Tibial nerve (tissue), 4 donors: ENCODE results near the gene DFFA.

Source experiments
- EP300 ChIP-seq, 2 donors: sonication (generic); formaldehyde crosslinking; IDR thresholded peaks; one replicate each; pipeline ENCODE4 v1.6.1; 2017; ENCODE audit warnings: antibody characterized with exemption in 2 of 2, mild to moderate bottlenecking in 1 of 2
- POLR2A ChIP-seq, 2 donors: fragments of 450-650 bp; IDR thresholded peaks; one replicate each; pipeline ENCODE4 v1.6.1; 2017; ENCODE audit warnings: antibody characterized with exemption in 2 of 2, mild to moderate bottlenecking in 2 of 2, moderate library complexity in 2 of 2
- TF ChIP-seq, protein P1 (sequence below), 5 experiments: fragments of 200-600 bp in 3 of 5; fragments of 450-650 bp in 2 of 5; sonication (generic) in 3 of 5; IDR thresholded peaks; one replicate each; pipeline ENCODE4 v1.5.1; 2016 to 2019; ENCODE audit warnings: antibody characterized with exemption in 5 of 5, mild to moderate bottlenecking in 3 of 5, moderate library complexity in 2 of 5

DNA sequence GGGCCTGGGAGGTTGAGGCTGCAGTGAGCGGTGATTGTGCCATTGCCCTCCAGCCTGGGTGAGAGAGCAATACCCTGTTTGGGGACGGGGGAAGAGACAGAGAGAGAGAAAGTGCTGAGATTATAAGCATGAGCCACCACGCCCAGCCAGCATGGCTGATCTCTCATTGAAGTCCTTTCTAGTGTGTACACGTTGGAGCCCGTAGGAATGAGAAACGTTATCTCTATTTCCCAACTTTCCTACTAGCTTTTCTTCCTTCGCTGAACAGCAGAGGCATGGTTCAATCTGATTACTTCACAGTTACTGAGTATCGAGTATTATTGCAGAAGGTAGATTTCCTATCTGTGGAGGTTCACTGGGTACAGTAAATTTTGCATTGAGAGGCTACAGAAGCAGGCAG lies 7.0 kb upstream of the DFFA start:
- TF ChIP-seq POLR2A (IDR thresholded peaks at IDR 0.05): no peak
- TF ChIP-seq, protein P1, sequence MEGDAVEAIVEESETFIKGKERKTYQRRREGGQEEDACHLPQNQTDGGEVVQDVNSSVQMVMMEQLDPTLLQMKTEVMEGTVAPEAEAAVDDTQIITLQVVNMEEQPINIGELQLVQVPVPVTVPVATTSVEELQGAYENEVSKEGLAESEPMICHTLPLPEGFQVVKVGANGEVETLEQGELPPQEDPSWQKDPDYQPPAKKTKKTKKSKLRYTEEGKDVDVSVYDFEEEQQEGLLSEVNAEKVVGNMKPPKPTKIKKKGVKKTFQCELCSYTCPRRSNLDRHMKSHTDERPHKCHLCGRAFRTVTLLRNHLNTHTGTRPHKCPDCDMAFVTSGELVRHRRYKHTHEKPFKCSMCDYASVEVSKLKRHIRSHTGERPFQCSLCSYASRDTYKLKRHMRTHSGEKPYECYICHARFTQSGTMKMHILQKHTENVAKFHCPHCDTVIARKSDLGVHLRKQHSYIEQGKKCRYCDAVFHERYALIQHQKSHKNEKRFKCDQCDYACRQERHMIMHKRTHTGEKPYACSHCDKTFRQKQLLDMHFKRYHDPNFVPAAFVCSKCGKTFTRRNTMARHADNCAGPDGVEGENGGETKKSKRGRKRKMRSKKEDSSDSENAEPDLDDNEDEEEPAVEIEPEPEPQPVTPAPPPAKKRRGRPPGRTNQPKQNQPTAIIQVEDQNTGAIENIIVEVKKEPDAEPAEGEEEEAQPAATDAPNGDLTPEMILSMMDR (IDR thresholded peaks at IDR 0.05): no peak
- no peak for TF ChIP-seq EP300 (IDR thresholded peaks at IDR 0.05)
